ENCODE results near the gene SCART1.

Gene SCART1

GRCh38 chr10:133441780-133442179 lies 12.0 kb upstream of the SCART1 start:
- H3K4me3 ChIP-seq (ENCODE audit: low read depth, low read length) = no peak overlapping the region
- no peak for TF ChIP-seq CTCF (IDR thresholded peaks at IDR 0.05; ENCODE audit: borderline replicate concordance, insufficient read depth, low read depth, low read length)

- no peak for TF ChIP-seq CTCF (IDR thresholded peaks at IDR 0.05; ENCODE audit: borderline replicate concordance, insufficient read depth, low read depth, low read length)
- H3K4me3 ChIP-seq (ENCODE audit: low read depth, low read length) = no peak overlapping the region
Observed at GRCh38 chr10:133442191-133442966, 11.4 kb upstream of the SCART1 start.

GRCh38 chr10:133442967-133443924 lies 10.5 kb upstream of the SCART1 start:
- H3K4me3 ChIP-seq (ENCODE audit: low read depth, low read length) = no peak overlapping the region
- no peak for TF ChIP-seq CTCF (IDR thresholded peaks at IDR 0.05; ENCODE audit: borderline replicate concordance, insufficient read depth, low read depth, low read length)

- TF ChIP-seq CTCF (IDR thresholded peaks at IDR 0.05; ENCODE audit: borderline replicate concordance, insufficient read depth, low read depth, low read length) = no peak
- no peak overlapping the region for H3K4me3 ChIP-seq (ENCODE audit: low read depth, low read length)
Observed at GRCh38 chr10:133444342-133445267, 9.1 kb upstream of the SCART1 start.

GRCh38 chr10:133445268-133445732 lies 8.4 kb upstream of the SCART1 start:
- TF ChIP-seq CTCF (IDR thresholded peaks at IDR 0.05; ENCODE audit: borderline replicate concordance, insufficient read depth, low read depth, low read length) = no peak
- no peak overlapping the region for H3K4me3 ChIP-seq (ENCODE audit: low read depth, low read length)
